HG02884 (cell line): Measurements from ENCODE around the gene SAG.

Experiments
- ATAC-seq: cut with Tn5 transposase; IDR thresholded peaks from one replicate; pipeline ENCODE4 v1.9.1; 2021; ENCODE audit warnings: mild to moderate bottlenecking, moderate library complexity; ENCODE audit not compliant: unreplicated experiment

Gene SAG

DNA sequence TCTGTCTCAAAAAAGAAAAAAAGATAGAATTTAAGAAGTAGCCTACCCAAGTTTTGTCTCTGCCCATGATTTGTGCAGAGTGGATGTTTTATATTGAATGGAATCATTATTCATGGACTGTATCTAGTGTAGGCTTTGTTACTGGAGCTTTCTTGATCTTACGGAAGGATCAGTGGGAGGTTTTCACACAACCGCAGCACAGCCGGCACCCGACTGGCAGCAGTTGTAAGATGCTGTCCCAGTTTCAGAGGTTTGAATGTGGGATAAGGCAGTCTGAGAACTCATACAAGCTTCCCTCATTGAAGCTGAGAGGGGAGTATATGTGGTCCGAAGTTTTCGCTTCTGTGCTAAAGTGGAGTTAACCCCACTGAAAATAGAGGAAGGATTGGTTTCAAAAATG lies 19.7 kb upstream of the SAG start:
- ATAC-seq = no peak

DNA sequence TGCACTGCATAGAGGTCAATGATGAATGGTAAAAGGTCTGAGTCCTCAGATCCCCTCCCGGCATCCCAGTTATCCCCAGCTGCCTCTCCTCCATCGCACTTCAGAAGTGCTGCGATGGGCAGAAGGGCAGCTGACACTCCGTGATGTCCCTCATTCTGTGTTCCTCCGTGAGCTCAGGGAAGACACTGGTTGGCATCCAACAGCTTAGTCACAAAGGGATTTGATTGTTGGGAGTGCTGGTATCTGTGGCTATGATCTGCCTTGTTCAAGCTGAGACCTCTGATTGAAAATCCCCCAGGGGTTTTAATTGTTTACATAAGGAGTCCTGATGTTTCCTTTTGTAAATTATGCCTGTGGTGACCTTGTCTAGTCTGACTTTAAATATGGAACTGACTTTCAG lies 19.0 kb upstream of the SAG start:
- no peak for ATAC-seq

- ATAC-seq = no peak
Measured at GRCh38 chr2:233289648-233290047, 18.0 kb upstream of the SAG start.

DNA sequence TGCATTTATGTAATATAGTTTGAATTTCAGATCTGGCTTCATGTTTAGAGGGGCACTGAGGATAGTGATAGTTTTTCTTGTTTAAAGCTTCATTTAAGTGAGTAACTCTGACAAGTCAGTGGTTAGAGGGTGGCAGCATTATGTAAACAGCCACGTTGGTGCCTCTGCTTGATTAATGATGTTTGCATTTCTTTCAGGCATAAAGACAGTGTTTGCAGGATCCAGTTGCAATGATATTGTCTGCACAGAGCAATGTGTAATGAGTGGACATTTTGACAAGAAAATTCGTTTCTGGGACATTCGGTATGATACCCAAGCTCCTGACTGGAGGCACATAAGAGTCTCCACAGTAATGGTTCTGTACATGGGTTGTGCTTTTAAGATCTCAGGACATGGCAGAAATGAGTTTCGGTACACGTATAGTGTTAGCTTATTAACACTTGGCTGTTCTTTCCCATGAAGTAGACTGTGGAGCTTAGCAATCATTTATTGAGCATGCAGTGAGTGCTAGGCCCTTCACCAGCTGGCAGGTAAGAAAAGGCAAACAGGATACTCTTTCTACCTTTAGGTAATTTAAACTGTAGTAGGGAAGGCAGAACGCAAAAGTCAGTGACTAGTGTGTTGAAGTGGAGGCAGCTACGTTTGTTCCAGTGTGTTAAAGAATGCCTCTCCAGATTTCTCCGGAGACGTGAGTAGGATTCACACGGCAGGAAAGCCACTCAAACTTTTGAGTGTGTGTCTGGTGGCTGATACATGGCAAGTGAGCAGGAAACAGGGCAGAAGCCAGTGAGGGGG lies 17.4 kb upstream of the SAG start:
- no peak for ATAC-seq

GRCh38 chr2:233295891-233296290 lies 11.7 kb upstream of the SAG start:
- no peak for ATAC-seq

GRCh38 chr2:233297076-233297475 lies 10.5 kb upstream of the SAG start:
- no peak for ATAC-seq

DNA sequence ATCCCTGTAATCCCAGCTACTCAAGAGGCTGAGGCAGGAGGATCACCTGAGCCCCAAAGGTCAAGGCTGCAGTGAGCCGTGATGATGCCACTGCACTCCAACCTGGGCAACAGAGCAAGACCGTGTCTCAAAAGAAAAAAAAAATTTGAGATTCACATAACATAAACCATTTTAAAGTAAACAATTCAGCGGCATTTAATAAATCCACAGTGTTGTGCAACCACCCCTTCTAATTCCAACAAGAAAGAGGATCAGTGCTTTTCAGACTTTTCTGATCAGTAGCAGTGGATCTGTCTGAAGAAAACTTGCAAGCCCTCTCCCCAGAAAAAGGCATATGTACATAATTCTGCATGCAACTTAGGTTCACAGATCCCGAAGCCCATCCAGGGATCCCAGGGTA lies 7.2 kb upstream of the SAG start:
- no peak for ATAC-seq

DNA sequence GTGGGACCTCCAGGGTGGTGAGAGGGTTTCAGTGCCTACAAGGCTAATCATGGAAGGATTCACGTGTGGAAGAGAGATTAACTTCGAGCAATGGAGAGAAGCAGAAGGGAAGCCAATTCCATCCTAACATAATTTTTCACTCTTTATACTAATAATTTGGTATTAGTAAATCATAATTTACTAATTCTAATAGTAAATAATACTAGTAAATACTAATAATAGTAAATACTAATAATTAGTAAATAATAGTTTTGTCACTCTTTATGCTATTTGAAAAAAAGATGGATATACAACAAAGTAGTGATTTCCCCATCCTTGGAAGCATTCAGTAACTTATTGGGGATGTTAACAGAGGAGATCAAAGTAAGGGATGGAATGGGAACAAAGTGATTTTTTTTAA lies 6.4 kb upstream of the SAG start:
- ATAC-seq = no peak

DNA sequence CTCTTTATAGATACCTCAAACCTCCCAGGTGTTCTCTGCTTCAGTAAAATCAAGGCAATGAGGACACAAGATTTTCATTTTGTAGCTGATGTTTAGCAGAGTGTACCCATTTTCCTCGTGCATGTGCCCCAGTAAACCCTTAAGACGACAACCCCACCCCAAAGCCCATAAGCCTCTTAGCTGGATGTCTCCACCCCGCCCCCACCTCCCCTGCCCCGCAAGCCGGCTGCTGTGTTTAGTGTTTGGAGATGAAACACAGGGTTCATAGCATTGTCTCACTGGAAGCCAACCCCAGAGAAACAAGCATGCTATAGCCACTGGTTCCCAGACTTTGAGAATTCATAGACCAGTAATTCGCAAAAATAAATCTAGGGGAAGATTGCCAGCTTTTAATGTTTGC lies 5.8 kb upstream of the SAG start:
- no peak for ATAC-seq

GRCh38 chr2:233303252-233303651 lies 4.4 kb upstream of the SAG start:
- no peak for ATAC-seq

DNA sequence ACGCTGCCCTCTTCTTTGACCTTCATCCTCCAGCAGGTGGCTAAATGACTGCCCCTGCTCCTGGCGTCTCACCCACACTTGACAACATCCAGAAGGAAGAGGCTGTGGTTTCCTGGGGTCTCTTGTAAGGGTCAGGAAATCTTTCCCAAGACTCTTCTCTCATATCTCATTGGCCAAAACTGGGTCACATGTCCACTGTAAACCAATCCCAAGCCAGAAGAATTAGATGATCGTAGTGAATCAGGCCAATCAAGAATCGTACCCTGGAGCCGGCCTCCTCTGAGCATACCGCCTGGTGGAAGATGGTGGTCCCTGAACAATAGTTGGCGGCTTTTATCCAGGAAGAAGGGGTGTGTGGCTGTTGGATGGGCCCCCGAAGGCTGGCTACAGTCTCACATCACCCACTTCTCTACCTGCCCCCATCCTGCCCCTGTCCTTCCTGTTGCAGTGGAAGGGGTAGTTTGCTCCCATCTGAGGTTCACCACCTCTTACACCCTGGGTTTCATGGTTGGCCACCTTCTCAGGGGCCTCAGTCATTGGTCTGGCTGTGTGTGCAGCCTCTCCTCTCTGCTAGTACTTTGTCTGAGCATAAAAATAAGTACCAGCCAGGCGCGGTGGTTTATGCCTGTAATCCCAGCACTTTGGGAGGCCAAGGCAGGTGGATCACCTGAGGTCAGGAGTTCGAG lies 3.8 kb downstream of the SAG start:
- ATAC-seq = no peak

DNA sequence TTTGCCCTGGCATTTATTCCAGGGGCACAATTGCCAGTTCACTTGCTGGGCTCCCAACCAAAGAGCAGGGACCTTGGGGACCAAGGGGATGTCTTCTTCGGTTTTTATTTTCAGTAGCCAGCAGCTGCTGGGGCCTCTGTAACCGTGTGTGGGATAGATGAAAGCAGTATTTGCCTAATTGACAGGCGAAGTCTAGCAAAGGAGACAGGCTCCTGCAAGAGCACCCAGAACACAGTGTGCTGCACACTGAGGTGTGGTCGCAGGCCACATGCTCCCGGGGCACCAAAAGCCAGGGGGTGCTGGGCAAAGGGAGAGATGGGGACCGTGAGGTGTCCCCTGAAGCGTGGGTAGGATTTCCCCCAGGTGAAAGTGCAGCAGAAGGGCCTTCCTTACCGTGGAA lies 5.3 kb downstream of the SAG start:
- ATAC-seq = no peak

DNA sequence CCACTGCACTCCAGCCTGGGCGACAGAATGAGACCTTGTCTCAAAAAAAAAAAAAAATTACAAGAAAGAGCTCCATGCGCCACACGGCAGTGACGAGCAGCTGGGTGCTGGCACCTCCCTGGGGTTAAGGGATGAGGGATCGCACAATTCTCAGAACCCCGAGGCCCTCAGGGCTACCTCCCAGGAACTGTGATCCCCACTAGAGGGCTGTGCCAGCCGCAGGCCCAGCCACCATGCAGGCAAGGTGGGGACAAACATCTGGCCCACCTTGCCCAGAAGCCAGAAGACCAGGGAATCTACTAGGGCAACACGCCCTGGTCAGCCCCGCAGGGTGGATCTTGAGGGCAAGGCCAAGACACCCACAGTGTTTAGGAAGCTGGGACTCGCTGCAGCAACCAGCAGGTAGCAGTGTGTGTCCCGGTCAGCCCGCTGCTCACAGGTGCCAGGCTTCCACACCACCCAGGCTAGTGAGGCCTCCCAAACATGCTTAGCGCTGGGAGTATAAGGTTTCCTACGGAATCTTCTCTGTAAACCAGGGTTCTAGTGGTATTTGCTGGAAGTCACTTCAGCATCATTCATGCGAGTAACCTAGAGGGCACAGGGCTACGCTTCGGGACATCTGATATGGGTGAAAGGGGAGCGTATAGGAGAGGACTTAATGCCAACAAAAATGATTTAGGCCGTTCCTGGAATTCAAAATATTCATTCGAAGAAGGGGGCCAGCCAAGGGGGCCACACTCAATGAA lies 6.7 kb downstream of the SAG start:
- no peak for ATAC-seq

- no peak for ATAC-seq
Measured at GRCh38 chr2:233317196-233317943, 9.8 kb downstream of the SAG start.

DNA sequence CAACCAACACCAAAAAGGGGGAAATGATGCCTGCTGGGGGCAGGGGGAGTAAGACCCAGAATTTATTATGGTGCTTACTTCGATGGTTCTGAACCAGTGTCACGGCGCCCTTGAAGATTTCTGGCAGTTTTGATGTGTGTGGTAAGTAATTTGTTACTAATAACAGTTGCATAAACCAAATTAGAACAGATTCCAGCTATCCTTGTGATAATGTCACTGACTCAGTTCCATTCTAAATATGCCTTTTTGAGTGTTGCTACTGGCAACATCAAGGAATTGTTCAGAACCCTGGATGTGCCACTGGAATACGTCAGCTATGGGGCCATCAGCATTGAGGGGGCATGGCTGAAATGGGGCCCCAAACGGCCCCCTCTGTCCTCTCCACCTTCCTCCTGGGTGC lies 11.6 kb downstream of the SAG start:
- no peak for ATAC-seq

DNA sequence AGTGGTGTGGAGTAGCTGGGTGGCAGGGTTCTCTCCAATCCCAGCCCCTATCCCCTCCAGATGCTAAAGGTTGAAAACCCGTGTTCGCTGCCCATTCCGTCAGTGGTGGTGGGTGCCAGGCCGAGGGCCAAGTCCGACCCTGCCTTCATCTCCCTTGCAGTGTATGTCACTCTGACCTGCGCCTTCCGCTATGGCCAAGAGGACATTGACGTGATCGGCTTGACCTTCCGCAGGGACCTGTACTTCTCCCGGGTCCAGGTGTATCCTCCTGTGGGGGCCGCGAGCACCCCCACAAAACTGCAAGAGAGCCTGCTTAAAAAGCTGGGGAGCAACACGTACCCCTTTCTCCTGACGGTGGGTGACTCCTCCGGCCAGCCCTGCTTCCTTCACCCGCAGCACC lies 12.9 kb downstream of the SAG start:
- ATAC-seq = no peak

DNA sequence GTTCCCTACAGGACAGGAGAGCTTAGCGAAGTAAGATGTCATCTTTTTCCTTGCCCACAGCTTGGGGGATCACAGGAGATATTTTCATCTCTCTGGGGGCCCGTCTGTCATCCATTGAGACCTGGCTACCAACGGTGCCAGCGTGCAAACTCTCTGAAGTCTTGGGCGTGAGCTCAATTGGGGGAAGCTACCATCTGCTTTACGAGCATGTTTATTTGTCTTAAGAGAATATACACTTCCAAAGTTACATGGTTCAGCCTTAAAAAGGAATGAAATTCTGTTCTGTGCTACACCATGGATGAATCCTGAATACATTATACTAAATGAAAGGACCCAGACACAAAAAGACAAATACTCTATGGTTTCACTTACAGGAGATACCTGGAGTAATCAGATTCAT lies 13.6 kb downstream of the SAG start:
- no peak for ATAC-seq

DNA sequence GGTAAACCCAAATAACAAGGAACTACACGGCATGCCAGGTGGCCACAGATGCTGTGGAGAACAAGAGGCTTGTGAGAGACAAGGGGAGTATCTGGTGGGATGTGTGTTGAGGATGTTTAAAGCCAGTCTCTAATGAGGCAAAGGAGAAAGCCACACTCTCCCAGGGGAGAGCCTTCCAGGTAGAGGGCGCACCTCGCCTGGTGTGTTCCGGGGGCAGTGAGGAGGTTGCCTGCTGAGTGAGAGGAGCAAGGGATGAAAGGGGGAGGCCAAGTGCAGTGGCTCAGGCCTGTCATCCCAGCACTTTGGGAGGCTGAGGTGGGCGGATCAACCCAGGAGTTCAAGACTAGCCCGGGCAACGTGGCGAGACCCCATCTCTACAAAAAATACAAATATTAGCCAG lies 16.2 kb downstream of the SAG start:
- no peak for ATAC-seq

- ATAC-seq = no peak
Measured at GRCh38 chr2:233325256-233325655, 17.6 kb downstream of the SAG start.

GRCh38 chr2:233325814-233326213 lies 18.2 kb downstream of the SAG start:
- no peak for ATAC-seq

- ATAC-seq = no peak
Measured at GRCh38 chr2:233326500-233326899, 18.9 kb downstream of the SAG start.
